GM18909 (cell line): ENCODE measurements around the gene IGFBP7.
"Not testable (repeated sequence)": the region's sequence is repeated elsewhere in the genome, so short reads cannot be mapped to it uniquely, and the experiment has no call there.

Experiments used
- ATAC-seq: cut with Tn5 transposase; IDR thresholded peaks from one replicate; pipeline ENCODE4 v1.9.1; 2021; ENCODE audit warnings: mild to moderate bottlenecking; ENCODE audit not compliant: unreplicated experiment, poor library complexity

IGFBP7 gene

GRCh38 chr4:57048590-57049304, 61.4 kb downstream of the IGFBP7 start:
- no peak for ATAC-seq

GRCh38 chr4:57047046-57047445, 63.1 kb downstream of the IGFBP7 start:
- ATAC-seq = not testable (repeated sequence)

- ATAC-seq = no peak
These were observed 65.2 kb downstream of the IGFBP7 start for GRCh38 chr4:57044996-57045395.

- ATAC-seq = no peak
These were observed 65.9 kb downstream of the IGFBP7 start for GRCh38 chr4:57044279-57044678.

GRCh38 chr4:57043347-57044251, 66.6 kb downstream of the IGFBP7 start:
- no peak for ATAC-seq

GRCh38 chr4:57042711-57043169, 67.4 kb downstream of the IGFBP7 start:
- no peak for ATAC-seq

- ATAC-seq = no peak
These were observed 69.2 kb downstream of the IGFBP7 start for GRCh38 chr4:57041020-57041419.

GRCh38 chr4:57040510-57040909, 69.7 kb downstream of the IGFBP7 start:
- no peak for ATAC-seq

GRCh38 chr4:57039345-57039744, 70.8 kb downstream of the IGFBP7 start:
- no peak for ATAC-seq

- no peak for ATAC-seq
These were observed 72.1 kb downstream of the IGFBP7 start for GRCh38 chr4:57037982-57038604.

- no peak for ATAC-seq
These were observed 75.7 kb downstream of the IGFBP7 start for GRCh38 chr4:57034520-57034919.

- ATAC-seq = no peak
These were observed 87.1 kb downstream of the IGFBP7 start for GRCh38 chr4:57023104-57023503.

- ATAC-seq = no peak
These were observed 89.6 kb downstream of the IGFBP7 start for GRCh38 chr4:57020467-57021101.

- ATAC-seq = no peak
These were observed 91.2 kb downstream of the IGFBP7 start for GRCh38 chr4:57018980-57019379.

- no peak for ATAC-seq
These were observed 96.6 kb downstream of the IGFBP7 start for GRCh38 chr4:57013543-57014120.

- ATAC-seq = no peak
These were observed 110.4 kb downstream of the IGFBP7 start for GRCh38 chr4:56999751-57000150.

- no peak for ATAC-seq
These were observed 114.7 kb downstream of the IGFBP7 start for GRCh38 chr4:56995525-56995924.

GRCh38 chr4:56990109-56990905, 119.9 kb downstream of the IGFBP7 start:
- ATAC-seq = no peak

GRCh38 chr4:56986952-56987351, 123.2 kb downstream of the IGFBP7 start:
- no peak for ATAC-seq
